Heart left ventricle (tissue), 16 donors: ENCODE results near the gene DNAJC6. TPM values are rescaled to one million over a fixed set of nuclear protein-coding genes. Genes with fewer than 3 reads are reported as not detected.
"Not testable (repeated sequence)": the region's sequence is repeated elsewhere in the genome, so short reads cannot be mapped to it uniquely, and the experiment has no call there.

Source experiments
- ATAC-seq, 4 donors: fragments of 200-7000 bp; cut with Tn5 transposase; one replicate each; pipeline ENCODE4 v1.9.1; 2020 to 2022; ENCODE audit warnings: moderate library complexity in 4 of 4, mild to moderate bottlenecking in 3 of 4, moderate number of reproducible peaks in 1 of 4
- DNase-seq, 5 donors: peaks; one replicate each; pipeline ENCODE4 v3.0.0-alpha.2; 2020
- H3K27ac ChIP-seq, 12 donors: fragments of 200-600 bp; sonication (generic) in 4 of 12; one replicate each; pipeline versions ENCODE4 v1.5.0 to v1.8.0; 2016 to 2022; ENCODE audit warnings: mild to moderate bottlenecking in 2 of 12
- H3K27me3 ChIP-seq, 9 donors: fragments of 200-600 bp; sonication (generic) in 2 of 9; one replicate each; pipeline versions ENCODE4 v1.5.1 to v1.8.0; 2016 to 2022; ENCODE audit warnings: mild to moderate bottlenecking in 3 of 9
- H3K36me3 ChIP-seq, 9 donors: fragments of 200-600 bp; sonication (generic) in 2 of 9; one replicate each; pipeline versions ENCODE4 v1.5.0 to v1.8.0; 2018 to 2022; ENCODE audit warnings: mild to moderate bottlenecking in 2 of 9
- H3K4me1 ChIP-seq, 12 donors: fragments of 200-600 bp; sonication (generic) in 4 of 12; one replicate each; pipeline versions ENCODE4 v1.5.0 to v1.8.0; 2016 to 2022; ENCODE audit warnings: mild to moderate bottlenecking in 3 of 12
- H3K4me3 ChIP-seq, 12 donors: fragments of 200-600 bp; sonication (generic) in 4 of 12; one replicate each; pipeline versions ENCODE4 v1.5.0 to v1.8.0; 2017 to 2022; ENCODE audit warnings: mild to moderate bottlenecking in 9 of 12, moderate library complexity in 4 of 12
- H3K9me3 ChIP-seq, 12 donors: fragments of 200-600 bp; sonication (generic) in 4 of 12; one replicate each; pipeline versions ENCODE4 v1.5.0 to v1.8.0; 2016 to 2022; ENCODE audit warnings: mild to moderate bottlenecking in 1 of 12
- CTCF ChIP-seq, 12 donors: fragments of 200-600 bp; sonication (generic) in 4 of 12; IDR thresholded peaks; one replicate each; pipeline versions ENCODE4 v1.5.0 to v1.8.0; 2018 to 2022; ENCODE audit warnings: antibody characterized with exemption in 12 of 12, mild to moderate bottlenecking in 5 of 12
- POLR2A ChIP-seq, 2 donors: fragments of 450-650 bp; IDR thresholded peaks; one replicate each; pipeline ENCODE4 v1.6.1; 2017; ENCODE audit warnings: antibody characterized with exemption in 2 of 2, mild to moderate bottlenecking in 2 of 2, moderate library complexity in 2 of 2
- WGBS, 4 donors: extraction: QIAGEN DNeasy Blood & Tissue Kit in 2 of 4; methylation state at CpG; one replicate each; pipeline versions ENCODE4 v1.1.5 to v1.1.7; 2013 to 2018; 5-methylcytosine and 5-hydroxymethylcytosine counted together
- intact Hi-C, 10 donors: fragments of 100-400 bp; cut with DNase I; formaldehyde crosslinking; loops; one replicate each; pipeline versions ENCODE4 v1.11.1 to v1.14.2; 2022
- polyA plus RNA-seq, 2 donors: library from polyadenylated mRNA; stranded (reverse); fragments of 200-250 nt; gene quantifications; one replicate each; pipeline ENCODE4 v1.2.3, GENCODE V29; 2013
- total RNA-seq, 9 donors: library from RNA; depleted of rRNA in 2 of 9; stranded (reverse); fragments of >200 nt in 2 of 9; fragmentation: NEBNext Ultra II Directional in 3 of 9; extraction: Animal tissue kit (Norgen Biotek cat#: 25700) in 3 of 9; gene quantifications; one replicate each; pipeline versions ENCODE4 v1.1.0 to v1.2.4, GENCODE V29; 2016 to 2023
- donor health status: ischemic (EF 13 %, LVEDD 7.1; RV severe dilation, severe dysfunction).
- donor health status: healthy with polysubstance abuse.
- donor health status: DM: no; HTN: yes; CAD: no.
- donor health status: DM: no; HTN: no; CAD: no.
- donor health status: ischemic (EF 25% LVEDD 6.9; RV normal size, moderate dysfunction).
- donor health status: ischemic (EF 25% LVEDD 5.7; RV mildly dilated, moderate dysfunction).
- donor health status: healthy.
- donor health status: DM: yes; HTN: yes; CAD: no.
- donor health status: ischemic (EF 35%, LVEDD 5.7; RV mildly dilated, moderate dysfunction).
- donor health status: nonischemic (EF 11% LVEDD 7.7; RV severe dilation, severe dysfunction).
- donor health status: DM: yes; HTN: yes; CAD: no.
- donor health status: PGD.
- donor health status: ischemic (EF 29% LVEDD 5.4; RV normal size, mild dysfunction).
- donor health status: nonischemic (EF 23%, LVEDD 6.1; RV moderate dilation, normal function).

Gene DNAJC6
- total and polyA plus RNA-seq, 11 donors, result 0.50 to 14.1 (median 8.5) TPM

- ATAC-seq (no peak), DNase-seq (no peak)
- intact Hi-C loops, result no loop called here
- no peaks in the 10 kb centered on the region for H3K36me3 ChIP-seq
- no peak overlapping the region for H3K4me3 ChIP-seq
- no peaks in the 10 kb centered on the region for H3K4me1 ChIP-seq
- H3K9me3 ChIP-seq, result no peaks in the 10 kb centered on the region
- TF ChIP-seq POLR2A (IDR thresholded peaks at IDR 0.05) (no peak), CTCF (IDR thresholded peaks at IDR 0.05) (no peak)
- H3K27ac ChIP-seq, result no peak overlapping the region
- H3K27me3 ChIP-seq, result no peaks in the 10 kb centered on the region
Observed at GRCh38 chr1:65289449-65289848, 19.9 kb upstream of the DNAJC6 start.

GRCh38 chr1:65291818-65292217 lies 17.5 kb upstream of the DNAJC6 start:
- intact Hi-C loops, ATAC-seq, H3K4me1 ChIP-seq, H3K9me3 ChIP-seq, H3K4me3 ChIP-seq, H3K27me3 ChIP-seq, DNase-seq, H3K36me3 ChIP-seq, H3K27ac ChIP-seq: not testable (repeated sequence)
- WGBS, 4 donors, result 81 to 91% (median 87%) methylated on average over 9 of the region's 9 CpGs

- no peak for ATAC-seq
- 71 to 85% (median 74%) methylated on average over 2 of the region's 2 CpGs for WGBS, 4 donors
- intact Hi-C loops, result no loop called here
Observed at GRCh38 chr1:65292861-65293593, 16.3 kb upstream of the DNAJC6 start.

GRCh38 chr1:65297706-65298105 lies 11.6 kb upstream of the DNAJC6 start:
- intact Hi-C loops, result no loop called here
- 85 to 89% (median 88%) methylated on average over 4 of the region's 4 CpGs for WGBS, 4 donors
- TF ChIP-seq POLR2A (IDR thresholded peaks at IDR 0.05) (no peak), CTCF (IDR thresholded peaks at IDR 0.05) (no peak)
- DNase-seq (no peak), ATAC-seq (no peak)
- H3K4me1 ChIP-seq, result no peaks in the 10 kb centered on the region
- no peaks in the 10 kb centered on the region for H3K27me3 ChIP-seq
- no peak overlapping the region for H3K4me3 ChIP-seq
- H3K27ac ChIP-seq, result no peak overlapping the region
- H3K36me3 ChIP-seq, result no peaks in the 10 kb centered on the region
- no peaks in the 10 kb centered on the region for H3K9me3 ChIP-seq

More at GRCh38 chr1:65292861-65293593, 16.3 kb upstream of the DNAJC6 start:
- Histone ChIP-seq H3K4me3 (no peak overlapping the region), H3K27me3 (no peaks in the 10 kb centered on the region), H3K9me3 (no peaks in the 10 kb centered on the region), H3K4me1 (no peaks in the 10 kb centered on the region), H3K36me3 (no peaks in the 10 kb centered on the region), H3K27ac (no peak overlapping the region)
- TF ChIP-seq CTCF (IDR thresholded peaks at IDR 0.05) (no peak), POLR2A (IDR thresholded peaks at IDR 0.05) (no peak)
- no peak for DNase-seq

GRCh38 chr1:65299328-65299727 lies 10.0 kb upstream of the DNAJC6 start:
- Histone ChIP-seq H3K4me3 (no peak overlapping the region), H3K9me3 (no peaks in the 10 kb centered on the region), H3K4me1 (no peaks in the 10 kb centered on the region), H3K27me3 (no peaks in the 10 kb centered on the region), H3K27ac (no peak overlapping the region), H3K36me3 (no peaks in the 10 kb centered on the region)
- intact Hi-C loops, result no loop called here
- ATAC-seq (no peak), DNase-seq (no peak)
- 0 to 60% (median 25%) methylated on average over 1 of the region's 1 CpG for WGBS, 4 donors
- no peak for TF ChIP-seq CTCF (IDR thresholded peaks at IDR 0.05)
- no peak for TF ChIP-seq POLR2A (IDR thresholded peaks at IDR 0.05)
